Aorta (tissue), 5 donors: ENCODE data around the gene MPZ. TPM values are rescaled to one million over a fixed set of nuclear protein-coding genes. Genes with fewer than 3 reads are reported as not detected.

ENCODE experiments used
- ATAC-seq: fragments of 200-7000 bp; cut with Tn5 transposase; one replicate; pipeline ENCODE4 v1.9.1; 2022; ENCODE audit warnings: moderate library complexity; ENCODE audit not compliant: low FRiP score
- DNase-seq, 2 donors: peaks; one replicate each; pipeline ENCODE4 v3.0.0-alpha.2; 2020
- H3K27ac ChIP-seq, 2 donors: one replicate each; pipeline ENCODE4 v1.5.1; 2013; ENCODE audit warnings: low read length in 2 of 2, mild to moderate bottlenecking in 2 of 2, moderate library complexity in 2 of 2, control low read depth in 1 of 2, inconsistent platforms in 1 of 2, low read depth in 1 of 2
- H3K27me3 ChIP-seq, 2 donors: one replicate each; pipeline ENCODE4 v1.6.1; 2013; ENCODE audit warnings: control low read depth in 1 of 2, low read length in 1 of 2, mild to moderate bottlenecking in 1 of 2, moderate library complexity in 1 of 2; ENCODE audit not compliant: insufficient read depth in 2 of 2, control insufficient read depth in 1 of 2
- H3K36me3 ChIP-seq, 2 donors: one replicate each; pipeline ENCODE4 v1.6.1; 2013; ENCODE audit warnings: control low read depth in 1 of 2, low read length in 1 of 2, mild to moderate bottlenecking in 1 of 2; ENCODE audit not compliant: insufficient read depth in 2 of 2, control insufficient read depth in 1 of 2
- H3K4me1 ChIP-seq, 2 donors: one replicate each; pipeline ENCODE4 v1.6.1; 2013; ENCODE audit warnings: low read length in 2 of 2, control low read depth in 1 of 2, mild to moderate bottlenecking in 1 of 2, moderate library complexity in 1 of 2; ENCODE audit not compliant: insufficient read depth in 2 of 2, control insufficient read depth in 1 of 2
- H3K4me3 ChIP-seq, 2 donors: one replicate each; pipeline ENCODE4 v1.5.1; 2013; ENCODE audit warnings: low read length in 2 of 2, control low read depth in 1 of 2, mild to moderate bottlenecking in 1 of 2
- H3K9me3 ChIP-seq: one replicate; pipeline ENCODE4 v1.6.1; 2013; ENCODE audit warnings: mild to moderate bottlenecking, low read length; ENCODE audit not compliant: control insufficient read depth
- WGBS, 2 donors: extraction: QIAGEN DNeasy Blood & Tissue Kit; methylation state at CpG; one replicate each; pipeline ENCODE4 v1.1.7; 2013; 5-methylcytosine and 5-hydroxymethylcytosine counted together
- intact Hi-C, 2 donors: fragments of 100-400 bp; cut with DNase I; formaldehyde crosslinking; loops; one replicate each; pipeline versions ENCODE4 v1.14.2 to v1.15.0; 2022
- polyA plus RNA-seq, 2 donors: library from polyadenylated mRNA; stranded (reverse); fragments of 200-250 nt; gene quantifications; one replicate each; pipeline ENCODE4 v1.2.3, GENCODE V29; 2013
- total RNA-seq, 2 donors: library from RNA; stranded (reverse); fragmentation: NEBNext Ultra II Directional; extraction: Animal tissue kit (Norgen Biotek cat#: 25700); gene quantifications; one replicate each; pipeline ENCODE4 v1.2.1, GENCODE V29; 2021
- donor health status: healthy with polysubstance abuse.
- donor health status: Bipolar disorder and iron deficiency.
- donor health status: DM: no; HTN: no; CAD: no.
- donor health status: DM: no; HTN: no; CAD: no.
- donor health status: DM: yes; HTN: yes; CAD: no.

The MPZ gene
- total and polyA plus RNA-seq, 4 donors = 1.5 to 19.4 (median 11.2) TPM; not detected in 1

- Histone ChIP-seq H3K9me3 (no peaks in the 10 kb centered on the region), H3K4me1 (no peaks in the 10 kb centered on the region), H3K27me3 (no peaks in the 10 kb centered on the region), H3K27ac (no peak overlapping the region), H3K4me3 (no peak overlapping the region), H3K36me3 (no peaks in the 10 kb centered on the region)
- intact Hi-C loops = no loop called here
- ATAC-seq (no peak), DNase-seq (no peak)
- 85 to 87% methylated on average over 3 of the region's 3 CpGs for WGBS, 2 donors
These were observed 22.2 kb downstream of the MPZ start for GRCh38 chr1:161287482-161288054.

- no peak overlapping the region for H3K4me3 ChIP-seq
- no peaks in the 10 kb centered on the region for H3K27me3 ChIP-seq
- no peaks in the 10 kb centered on the region for H3K9me3 ChIP-seq
- 50 to 60% methylated on average over 5 of the region's 5 CpGs for WGBS, 2 donors
- ATAC-seq (no peak), DNase-seq (no peak)
- H3K27ac ChIP-seq = no peak overlapping the region
- no peaks in the 10 kb centered on the region for H3K36me3 ChIP-seq
- intact Hi-C loops = no loop called here
- H3K4me1 ChIP-seq = no peaks in the 10 kb centered on the region
These were observed 24.2 kb downstream of the MPZ start for GRCh38 chr1:161285521-161285920.

GRCh38 chr1:161285113-161285512 is 24.7 kb downstream of the MPZ start:
- H3K4me1 ChIP-seq = no peaks in the 10 kb centered on the region
- WGBS, 2 donors = 77 to 83% methylated on average over 2 of the region's 2 CpGs
- ATAC-seq = no peak

GRCh38 chr1:161282991-161283390 is 26.8 kb downstream of the MPZ start:
- Histone ChIP-seq H3K27ac (no peak overlapping the region), H3K36me3 (no peaks in the 10 kb centered on the region), H3K27me3 (no peaks in the 10 kb centered on the region), H3K9me3 (no peaks in the 10 kb centered on the region), H3K4me3 (no peak overlapping the region), H3K4me1 (no peaks in the 10 kb centered on the region)
- DNase-seq = no peak
- intact Hi-C loops = no loop called here
- WGBS, 2 donors = 97 to 100% methylated on average over 1 of the region's 1 CpG
- ATAC-seq = no peak

More at GRCh38 chr1:161285113-161285512, 24.7 kb downstream of the MPZ start:
- Histone ChIP-seq H3K27me3 (no peaks in the 10 kb centered on the region), H3K4me3 (no peak overlapping the region), H3K36me3 (no peaks in the 10 kb centered on the region), H3K27ac (no peak overlapping the region), H3K9me3 (no peaks in the 10 kb centered on the region)
- DNase-seq = no peak
- intact Hi-C loops = no loop called here

- Histone ChIP-seq H3K4me3 (no peak overlapping the region), H3K36me3 (no peaks in the 10 kb centered on the region), H3K27ac (no peak overlapping the region), H3K9me3 (peaks cover 2% of the 10 kb centered on the region), H3K4me1 (no peaks in the 10 kb centered on the region), H3K27me3 (no peaks in the 10 kb centered on the region)
- DNase-seq = no peak
- ATAC-seq = no peak
- intact Hi-C loops = no loop called here
- 48 to 66% methylated on average over 3 of the region's 3 CpGs for whole genome bisulfite sequencing, 2 donors
These were observed 34.9 kb downstream of the MPZ start for GRCh38 chr1:161274874-161275273.

GRCh38 chr1:161273402-161273801 is 36.4 kb downstream of the MPZ start:
- ATAC-seq = no peak
- 31 to 36% methylated on average over 3 of the region's 3 CpGs for WGBS, 2 donors
- intact Hi-C loops = no loop called here

GRCh38 chr1:161267321-161267720 is 42.4 kb downstream of the MPZ start:
- no peak for ATAC-seq
- H3K9me3 ChIP-seq = no peaks in the 10 kb centered on the region
- no peak for DNase-seq
- 75 to 79% methylated on average over 3 of the region's 3 CpGs for WGBS, 2 donors
- H3K4me1 ChIP-seq = no peaks in the 10 kb centered on the region
- intact Hi-C loops = no loop called here
- H3K4me3 ChIP-seq = no peak overlapping the region
- H3K27ac ChIP-seq = no peak overlapping the region
- no peaks in the 10 kb centered on the region for H3K27me3 ChIP-seq
- H3K36me3 ChIP-seq = no peaks in the 10 kb centered on the region

More at GRCh38 chr1:161273402-161273801, 36.4 kb downstream of the MPZ start:
- Histone ChIP-seq H3K4me1 (no peaks in the 10 kb centered on the region), H3K4me3 (no peak overlapping the region), H3K27ac (no peak overlapping the region), H3K36me3 (no peaks in the 10 kb centered on the region), H3K9me3 (peaks cover 2% of the 10 kb centered on the region), H3K27me3 (no peaks in the 10 kb centered on the region)
- DNase-seq = no peak

GRCh38 chr1:161266836-161267235 is 42.9 kb downstream of the MPZ start:
- Histone ChIP-seq H3K9me3 (no peaks in the 10 kb centered on the region), H3K27ac (no peak overlapping the region), H3K36me3 (no peaks in the 10 kb centered on the region), H3K4me1 (no peaks in the 10 kb centered on the region), H3K27me3 (no peaks in the 10 kb centered on the region), H3K4me3 (no peak overlapping the region)
- DNase-seq (no peak), ATAC-seq (no peak)
- intact Hi-C loops = no loop called here
- WGBS, 2 donors = 63 to 65% methylated on average over 2 of the region's 2 CpGs

GRCh38 chr1:161266202-161266601 is 43.6 kb downstream of the MPZ start:
- no peak for DNase-seq
- Histone ChIP-seq H3K36me3 (no peaks in the 10 kb centered on the region), H3K27ac (no peak overlapping the region), H3K4me1 (no peaks in the 10 kb centered on the region), H3K27me3 (peaks cover 0 to 2% of the 10 kb centered on the region in 2 donors), H3K4me3 (no peak overlapping the region), H3K9me3 (no peaks in the 10 kb centered on the region)
- WGBS, 2 donors = 17 to 29% methylated on average over 3 of the region's 3 CpGs
- no peak for ATAC-seq
- intact Hi-C loops = no loop called here
